ENCODE results near the gene TRIM63.

Gene TRIM63

DNA sequence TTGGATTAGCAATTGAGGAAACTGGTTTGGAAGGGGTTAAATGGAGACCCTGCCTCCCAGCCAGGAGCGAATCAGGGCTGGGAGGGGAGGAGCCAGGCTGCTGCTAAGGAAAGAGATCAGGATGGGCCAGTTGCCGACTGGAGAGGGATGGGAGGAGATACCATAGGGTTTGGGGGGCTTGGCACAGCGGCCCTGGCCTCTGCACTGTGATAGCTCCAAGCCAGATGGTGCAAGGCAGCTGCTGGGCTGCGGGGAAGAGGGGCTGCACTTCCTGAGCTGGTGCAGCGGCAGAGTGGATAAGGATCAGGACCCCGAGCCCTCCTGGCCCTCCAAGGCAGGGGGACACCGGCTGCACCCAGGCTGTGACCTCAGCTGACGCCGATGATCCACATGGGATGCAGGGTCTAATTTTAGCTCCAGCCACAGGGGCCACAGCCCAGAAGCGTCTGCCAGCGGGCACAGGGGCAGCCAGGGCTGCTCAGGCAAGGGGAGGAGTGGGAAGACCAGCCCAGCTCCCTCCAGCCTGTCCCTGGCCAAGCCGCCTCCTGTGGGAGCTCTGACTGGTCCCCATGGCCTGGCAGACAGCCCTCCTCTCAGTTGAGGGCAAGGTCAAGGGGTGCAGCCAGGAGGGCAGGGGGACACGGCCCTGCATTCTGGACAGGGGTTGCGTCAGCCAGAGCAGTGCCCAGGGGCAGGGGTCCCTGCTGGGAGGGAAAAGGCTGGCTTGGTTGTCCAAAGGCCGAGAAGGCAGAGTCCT, 45.6 kb downstream of the TRIM63 start, which contains the start of gene EXTL1:
Gene EXTL1 (plus strand): TSS at position 129 of the 757 bp plus-strand sequence. CDS start 872 bp downstream, outside the sequence.
- DNase-seq: peak in 8 of 10 donors; percentile 61 to 95 (median 77)
- intact Hi-C loops (cut with DNase I): no loop called here

DNA sequence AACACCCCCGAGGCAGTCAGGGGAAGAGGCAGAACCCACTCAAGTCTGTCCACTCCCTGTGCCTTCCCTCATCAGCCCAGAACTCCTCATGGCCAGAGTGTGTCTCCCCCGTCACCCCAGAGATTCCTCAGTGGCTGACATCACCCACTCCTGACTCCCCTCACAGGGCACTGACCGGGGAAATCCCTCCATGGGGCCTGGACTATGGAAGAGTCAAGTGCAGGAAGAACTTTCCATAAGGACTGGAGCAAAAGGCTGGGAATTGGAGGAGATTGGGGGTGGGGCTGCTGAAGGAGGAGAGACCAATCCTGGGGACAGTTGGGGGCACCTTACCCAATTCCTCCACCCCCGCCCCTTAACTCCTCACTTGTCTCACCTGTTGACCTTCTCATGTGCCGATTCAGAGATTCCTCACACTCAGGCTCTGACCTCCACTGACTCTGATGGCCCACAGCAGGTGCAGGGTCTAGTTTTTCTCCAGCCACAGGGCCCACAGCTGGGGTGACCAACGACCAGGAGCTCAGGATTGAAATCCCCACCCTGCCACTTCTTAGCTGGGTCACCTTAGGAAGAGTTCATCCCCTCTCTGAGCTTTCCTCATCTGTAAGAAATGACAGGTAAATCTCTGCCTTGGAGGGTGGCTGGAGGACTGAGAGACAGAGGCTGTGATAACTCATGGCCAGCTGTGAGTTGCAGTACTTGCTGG, 46.3 kb downstream of the TRIM63 start:
- DNase-seq: no peak
- intact Hi-C loops (cut with DNase I): no loop called here

DNA sequence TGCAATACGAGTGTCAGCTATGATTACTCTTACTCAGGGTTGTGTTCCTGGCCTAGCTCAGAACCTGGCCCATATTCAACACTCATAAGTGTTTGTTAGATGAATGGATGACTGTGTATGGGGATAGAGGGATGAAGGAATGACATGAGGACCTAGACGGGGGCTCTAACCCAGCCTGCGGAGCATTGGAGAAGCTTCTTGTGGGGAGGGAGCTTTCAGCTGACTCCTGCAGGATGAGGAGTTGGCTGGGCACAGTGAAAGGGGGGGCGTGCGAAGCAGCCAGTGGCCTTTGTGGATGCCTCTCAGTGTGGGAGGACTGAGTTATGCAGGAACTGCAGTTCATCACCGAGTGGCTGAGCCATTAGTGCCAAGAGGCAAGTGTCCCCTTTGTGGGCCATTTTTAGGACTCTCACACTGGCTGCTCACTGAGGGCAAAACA, 47.1 kb downstream of the TRIM63 start:
- intact Hi-C loops (cut with DNase I): no loop called here
- peak in 6 of 10 donors; percentile 36 to 93 (median 72) for DNase-seq

DNA sequence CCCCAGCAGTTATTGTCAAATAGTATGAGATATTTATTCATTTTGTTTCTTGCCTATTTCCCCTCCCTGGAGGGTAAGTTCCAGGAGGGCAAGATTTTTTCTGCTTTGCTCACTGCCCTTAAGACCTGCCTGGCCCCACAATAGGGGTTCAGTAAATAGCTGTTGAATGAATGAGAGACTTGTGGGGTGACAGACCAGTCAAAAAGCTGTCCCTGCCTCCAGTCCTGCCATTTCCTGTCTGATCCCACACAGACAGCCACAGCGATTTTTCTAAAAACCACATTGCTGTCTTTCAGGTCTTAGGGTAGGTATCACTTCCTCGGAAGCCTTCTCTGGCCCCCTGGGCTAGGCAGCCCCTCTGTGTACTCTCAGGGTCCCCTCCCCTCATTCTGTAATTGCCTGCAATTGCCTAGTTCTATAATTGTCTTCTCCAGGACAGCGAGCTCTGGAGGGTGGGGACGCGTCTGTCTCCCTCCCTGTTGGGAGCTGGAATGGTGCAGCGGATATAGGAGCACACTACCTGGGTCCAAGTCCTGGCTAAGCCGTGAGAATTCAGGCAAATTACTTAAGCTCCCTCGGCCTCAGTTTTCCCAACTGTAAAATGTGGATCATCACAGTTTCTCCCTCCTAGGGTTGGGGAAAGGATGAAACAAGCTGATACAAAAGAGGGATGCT, 47.7 kb downstream of the TRIM63 start:
- intact Hi-C loops (cut with DNase I): no loop called here
- peak in 1 of 10 donors; percentile 60 for DNase-seq

DNA sequence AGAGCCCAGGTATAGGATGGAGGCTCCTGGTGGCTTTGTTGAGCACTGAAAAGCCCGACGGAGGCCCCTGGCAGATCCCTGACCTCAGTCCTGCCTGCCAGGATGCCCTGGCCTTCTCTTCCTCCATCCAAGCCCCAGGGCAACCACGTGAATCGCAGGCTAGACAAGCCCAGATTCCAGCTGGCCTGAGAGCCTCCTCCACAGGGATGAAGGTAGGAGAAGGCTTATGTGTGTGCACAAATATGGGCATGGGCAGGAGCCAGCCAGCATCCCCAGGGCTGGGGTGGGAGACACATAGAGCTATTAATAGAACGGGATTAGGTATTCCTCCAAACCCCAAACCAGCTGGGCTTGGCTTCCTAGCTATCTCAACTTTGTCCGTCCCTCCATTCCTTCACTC, 49.8 kb downstream of the TRIM63 start:
- peak in 2 of 10 donors; percentile 67 to 70 for DNase-seq
- intact Hi-C loops (cut with DNase I): no loop called here

DNA sequence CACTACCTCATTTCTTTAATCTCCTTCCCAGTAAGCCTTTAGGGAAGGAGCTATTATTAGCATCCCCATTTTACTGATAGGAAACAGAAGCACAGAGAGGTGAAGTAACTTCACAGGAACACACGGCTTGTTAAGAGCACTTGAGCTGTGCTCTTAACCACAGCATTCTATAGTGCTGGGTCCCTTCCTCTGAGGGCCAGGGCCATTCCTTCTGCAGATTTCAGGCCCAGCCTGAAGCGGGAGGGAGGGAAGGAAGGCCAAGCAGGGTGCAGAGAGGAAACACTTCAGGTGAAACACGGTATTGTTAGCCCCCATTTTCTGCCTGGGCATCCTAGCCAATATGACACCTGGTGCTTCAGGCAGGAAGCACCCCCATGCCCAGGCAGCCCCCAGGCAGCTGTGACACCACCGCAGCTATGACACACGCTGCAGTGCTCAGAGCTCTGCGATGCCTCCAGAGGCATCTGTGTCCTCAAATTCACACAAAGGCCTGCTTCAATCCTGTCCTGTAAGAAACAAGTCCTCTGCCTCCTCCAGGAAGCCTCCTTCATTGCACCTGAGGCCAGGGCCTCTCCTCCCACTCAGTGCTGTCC, 50.4 kb downstream of the TRIM63 start:
- intact Hi-C loops (cut with DNase I): no loop called here
- DNase-seq: peak in 2 of 10 donors; percentile 59 to 82

DNA sequence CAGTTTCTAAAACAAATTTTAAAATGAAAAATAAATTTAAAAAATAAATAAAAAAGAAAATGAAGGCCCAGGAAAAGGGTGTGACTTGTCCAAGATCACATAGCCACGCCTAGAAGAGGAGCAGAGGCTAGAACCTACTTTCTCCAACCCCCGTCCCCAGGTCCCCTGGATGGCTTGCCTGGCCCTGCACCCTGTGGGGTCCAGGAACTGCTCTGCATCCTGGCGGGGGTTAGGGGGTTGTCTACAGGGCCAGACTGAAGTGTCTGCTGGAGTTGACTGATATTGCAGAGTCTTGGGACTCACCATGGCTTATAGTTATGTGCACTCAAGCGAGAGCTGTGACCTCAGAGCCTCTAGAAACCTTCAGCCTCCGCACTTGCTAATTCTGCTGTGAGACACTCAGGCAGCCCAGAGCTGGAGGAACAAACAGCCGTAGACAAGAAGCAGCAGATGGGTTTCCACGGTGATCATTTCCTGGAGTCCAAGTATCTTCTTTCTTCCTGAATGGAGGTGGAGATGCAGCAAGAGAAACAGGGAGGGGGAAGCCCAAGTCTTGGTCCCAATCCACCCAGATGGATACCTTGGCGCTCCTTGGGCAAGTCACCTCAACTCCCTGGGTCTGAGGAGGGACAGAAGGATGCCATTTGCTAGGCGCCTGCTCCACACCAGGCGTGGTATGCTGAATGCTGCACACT, 51.0 kb downstream of the TRIM63 start:
- intact Hi-C loops (cut with DNase I): no loop called here

DNA sequence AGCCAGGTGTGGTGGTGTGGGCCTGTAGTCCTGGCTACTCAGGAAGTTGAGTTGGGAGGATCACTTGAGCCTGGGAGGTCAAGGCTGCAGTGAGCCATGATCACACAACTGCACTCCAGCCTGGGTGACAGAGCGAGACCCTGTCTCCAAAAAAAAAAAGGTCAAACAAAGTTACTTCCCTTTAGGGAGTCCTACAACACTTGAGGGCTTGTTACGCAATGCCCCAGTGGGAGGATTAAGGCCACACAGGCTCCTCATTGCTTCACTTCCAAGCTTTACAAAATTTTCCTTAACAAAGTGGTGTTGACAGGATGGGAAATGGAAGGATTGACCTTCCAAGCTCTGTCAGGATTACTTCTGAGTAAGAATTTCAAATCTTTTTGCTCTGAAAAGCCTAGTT, 52.1 kb downstream of the TRIM63 start:
- intact Hi-C loops (cut with DNase I): no loop called here
- peak in 1 of 10 donors; percentile 9 for DNase-seq

More for the DNA sequence above, 51.0 kb downstream of the TRIM63 start:
- peak in 4 of 10 donors; percentile 42 to 91 (median 68) for DNase-seq

DNA sequence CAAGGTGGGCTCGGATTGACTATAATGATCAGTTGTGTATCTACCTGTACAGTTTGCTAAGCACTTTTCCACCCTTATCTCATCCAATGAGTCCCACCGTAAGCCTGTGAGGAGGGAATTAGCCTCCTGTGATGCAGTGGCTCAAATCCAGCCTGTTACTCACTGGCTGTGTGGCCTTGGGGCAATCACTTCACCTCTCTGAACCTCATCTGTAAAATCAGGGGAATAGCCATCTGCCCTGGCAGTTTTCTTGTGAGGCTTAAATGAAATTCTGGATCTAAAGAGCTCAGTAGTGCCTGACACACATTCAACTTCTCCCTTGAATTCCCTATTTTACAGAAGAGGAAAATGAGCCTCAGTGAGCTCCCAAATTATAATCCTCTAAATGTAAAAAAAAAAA, 53.3 kb downstream of the TRIM63 start:
- peak in 1 of 10 donors; percentile 16 for DNase-seq
- intact Hi-C loops (cut with DNase I): no loop called here

DNA sequence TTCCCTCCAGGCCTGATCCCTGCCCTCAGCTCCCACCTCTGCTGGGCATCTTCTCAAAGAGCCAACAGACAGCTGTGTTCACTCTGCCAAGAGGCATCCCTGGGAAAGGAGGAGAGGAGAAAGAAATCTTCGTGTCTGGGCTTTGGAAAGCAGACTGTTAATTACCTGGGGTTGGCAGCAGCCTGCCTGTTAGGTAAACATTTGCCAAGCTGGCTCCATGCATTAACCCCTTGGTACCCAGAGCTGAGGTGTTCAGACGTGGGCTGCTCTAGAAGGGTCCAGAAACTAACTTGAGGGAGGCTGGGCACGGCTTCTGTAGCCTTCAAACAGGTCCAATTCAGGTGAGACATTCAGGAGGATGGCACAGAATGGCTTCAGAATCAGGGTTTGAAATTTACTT, 54.6 kb downstream of the TRIM63 start:
- DNase-seq: peak in 2 of 10 donors; percentile 24 to 27

DNA sequence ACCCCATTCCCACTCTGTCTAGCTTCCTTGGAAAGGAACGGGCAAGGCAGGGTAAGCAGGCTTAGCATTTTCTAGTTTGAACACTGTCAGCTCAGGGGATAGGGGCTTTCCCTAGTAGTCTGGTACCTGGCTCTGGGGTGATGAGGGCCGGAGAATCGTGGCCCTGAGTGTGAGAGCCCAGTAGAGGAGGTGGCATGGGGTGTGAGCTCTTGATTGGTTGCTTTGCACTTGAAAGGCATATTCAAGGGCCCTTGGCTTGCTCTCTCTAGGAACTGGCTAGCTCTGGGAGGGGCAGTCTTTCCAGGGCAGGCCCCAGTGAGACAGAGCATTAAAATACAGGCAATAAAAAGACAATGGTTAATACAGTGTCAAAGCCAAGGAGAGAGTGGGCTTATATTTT, 56.6 kb downstream of the TRIM63 start:
- intact Hi-C loops (cut with DNase I): no loop called here
- peak in 2 of 10 donors; percentile 24 to 25 for DNase-seq

More for the DNA sequence above, 54.6 kb downstream of the TRIM63 start:
- intact Hi-C loops (cut with DNase I): no loop called here

DNA sequence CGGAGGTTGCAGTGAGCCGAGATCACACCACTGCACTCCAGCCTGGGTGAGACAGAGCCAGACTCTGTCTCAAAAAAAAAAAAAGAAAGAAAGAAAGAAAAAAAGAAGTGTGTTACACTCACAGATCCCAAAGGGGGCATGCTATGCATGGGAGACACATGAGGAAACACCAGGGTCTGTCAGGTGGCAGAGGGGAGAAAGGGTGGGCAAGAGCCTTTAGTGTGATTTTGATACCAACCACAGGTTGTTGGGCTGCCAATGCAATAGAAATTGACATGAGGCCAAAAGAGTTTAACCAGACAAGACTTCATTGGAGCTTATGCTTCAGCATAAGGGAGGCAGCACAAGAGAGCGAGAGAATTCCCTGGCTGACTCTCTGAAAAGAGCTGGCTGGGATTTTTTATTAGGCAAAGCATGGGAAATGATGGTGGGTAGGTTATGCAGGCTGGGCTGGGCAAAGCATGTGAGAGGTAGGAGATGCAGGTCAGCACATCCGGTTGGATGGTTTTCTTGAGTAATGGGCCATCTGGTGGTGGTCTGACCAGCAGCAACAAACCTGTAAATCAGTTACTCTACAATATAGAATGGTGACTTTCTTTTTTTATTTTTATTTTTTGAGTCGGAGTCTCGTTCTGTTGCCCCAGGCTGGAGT, 57.5 kb downstream of the TRIM63 start:
- peak in 2 of 10 donors; percentile 9 to 55 for DNase-seq
- intact Hi-C loops (cut with DNase I): no loop called here

DNA sequence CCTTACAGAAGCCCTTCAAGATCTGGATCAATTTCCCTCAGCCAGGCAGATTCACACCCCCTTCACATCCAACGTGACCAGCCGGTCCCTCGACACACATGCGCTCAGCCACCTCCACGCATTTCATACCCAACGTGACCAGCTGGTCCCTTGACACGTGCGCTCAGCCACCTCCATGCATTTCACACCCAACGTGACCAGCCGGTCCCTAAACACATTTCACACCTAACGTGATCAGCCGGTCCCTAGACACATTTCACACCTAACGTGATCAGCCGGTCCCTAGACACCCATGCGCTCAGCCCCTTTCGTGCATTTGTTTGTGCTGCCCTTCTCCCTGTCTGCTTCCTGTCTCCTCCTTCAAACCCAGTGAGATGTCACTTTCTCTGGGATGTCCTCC, 60.7 kb downstream of the TRIM63 start:
- intact Hi-C loops (cut with DNase I): no loop called here
- peak in 1 of 10 donors; percentile 45 for DNase-seq

DNA sequence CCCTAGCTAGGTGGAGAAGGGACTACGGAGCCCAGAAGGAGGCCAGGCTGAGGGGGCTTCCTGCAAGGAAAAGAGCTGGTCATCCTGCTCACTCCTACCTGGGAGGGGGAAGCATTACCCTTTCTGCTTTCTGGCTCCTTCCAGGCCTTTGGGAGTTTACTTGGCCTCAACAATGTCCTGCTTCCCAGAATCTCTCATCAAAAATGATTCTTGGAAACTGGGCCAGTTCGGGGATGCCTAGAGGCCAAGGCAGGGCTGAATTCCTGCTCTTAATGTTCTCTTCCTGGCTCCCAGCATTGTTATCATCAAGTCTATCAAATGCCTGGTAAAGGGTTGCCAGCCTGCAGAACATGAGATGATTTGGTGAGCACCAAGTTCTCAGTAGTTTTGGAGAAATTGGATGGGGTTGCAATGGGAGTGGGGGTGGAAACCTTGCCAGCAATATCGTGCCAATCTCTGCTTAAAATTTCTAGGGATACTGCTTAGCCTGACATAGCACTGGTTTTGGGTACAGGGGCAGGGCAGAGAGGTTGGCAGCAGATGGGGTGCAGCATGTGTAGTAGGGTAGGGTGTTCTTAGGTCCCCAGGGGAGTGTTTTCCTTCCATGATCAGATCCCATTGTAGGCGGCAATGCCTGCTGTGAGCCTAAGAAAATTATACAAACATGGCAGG, 61.9 kb downstream of the TRIM63 start:
- intact Hi-C loops (cut with DNase I): no loop called here
- peak in 1 of 10 donors; percentile 19 for DNase-seq

DNA sequence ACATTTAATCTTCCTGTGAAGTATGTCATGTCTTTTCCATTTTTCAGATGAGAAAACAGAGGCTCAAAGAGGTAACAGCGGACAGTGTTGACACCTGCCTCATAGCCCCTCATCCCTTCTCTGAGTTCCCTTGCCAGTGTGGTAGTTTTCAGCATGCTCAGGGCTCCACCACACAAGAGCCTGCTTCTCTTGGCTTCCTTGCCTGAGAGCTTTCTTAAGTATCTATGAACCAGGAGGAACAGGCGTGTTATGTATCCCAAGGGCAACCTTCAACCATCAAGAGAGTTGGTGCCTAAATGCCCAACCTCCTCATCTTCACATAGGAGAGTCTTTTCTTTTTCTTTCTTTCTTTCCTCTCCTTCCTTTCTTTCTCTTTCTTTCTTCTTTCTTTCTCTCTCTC, 63.7 kb downstream of the TRIM63 start:
- DNase-seq: no peak
- intact Hi-C loops (cut with DNase I): no loop called here

DNA sequence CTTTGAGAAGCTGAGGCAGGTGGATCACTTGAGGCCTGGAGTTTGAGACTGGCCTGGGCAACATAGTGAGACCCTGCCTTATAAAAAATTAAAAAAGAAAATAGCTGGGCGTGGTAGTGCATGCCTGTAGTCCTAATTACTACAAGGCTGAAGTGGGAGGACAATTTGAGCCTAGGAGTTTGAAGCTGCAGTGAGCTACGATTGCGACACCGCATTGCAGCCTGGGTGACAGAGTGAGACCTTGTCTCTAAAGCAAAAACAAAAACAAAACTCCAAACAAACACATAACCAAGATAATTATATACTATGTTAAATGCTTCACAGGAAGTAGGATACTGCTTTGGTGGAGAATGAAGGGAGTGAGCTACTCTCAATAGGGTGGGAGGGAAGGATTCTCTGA, 64.2 kb downstream of the TRIM63 start:
- intact Hi-C loops (cut with DNase I): no loop called here

More for the DNA sequence above, 64.2 kb downstream of the TRIM63 start:
- peak in 1 of 10 donors; percentile 18 for DNase-seq
